HepG2 (cell line): ENCODE measurements around the gene GFER. TPM values are rescaled to one million over a fixed set of nuclear protein-coding genes. Genes with fewer than 3 reads are reported as not detected.

Experiments used
- NCOA5 ChIP-seq: sonication (generic); formaldehyde crosslinking; IDR thresholded peaks from 2 replicates; pipeline ENCODE4 v1.4.0; 2020; ENCODE audit warnings: missing genetic modification reagents
- PHF20 ChIP-seq: sonication (generic); formaldehyde crosslinking; IDR thresholded peaks from 2 replicates; pipeline ENCODE4 v1.5.0; 2020; ENCODE audit warnings: mild to moderate bottlenecking, missing genetic modification reagents
- POLR2AphosphoS2 ChIP-seq: IDR thresholded peaks from 2 replicates; pipeline ENCODE4 v1.6.1; 2011; ENCODE audit warnings: low read depth, low read length, improper control_type of control experiment
- PPARG ChIP-seq: conservative IDR thresholded peaks from 2 replicates; pipeline ENCODE4 v1.6.1; 2016; ENCODE audit warnings: missing biosample characterization, missing genetic modification reagents
- TAF15 ChIP-seq: fragments of 200-400 bp; formaldehyde crosslinking; IDR thresholded peaks from one replicate; pipeline ENCODE4 v1.6.1; 2018; ENCODE audit warnings: mild to moderate bottlenecking, low read depth, low read length; ENCODE audit not compliant: poor library complexity, severe bottlenecking
- ZBTB44 ChIP-seq: sonication (generic); formaldehyde crosslinking; IDR thresholded peaks from 2 replicates; pipeline ENCODE4 v1.4.0; 2020; ENCODE audit warnings: missing genetic modification reagents
- ZBTB49 ChIP-seq: sonication (generic); formaldehyde crosslinking; IDR thresholded peaks from 2 replicates; pipeline ENCODE4 v1.4.0; 2020; ENCODE audit warnings: missing genetic modification reagents, borderline replicate concordance
- ZNF138 ChIP-seq: sonication (generic); formaldehyde crosslinking; IDR thresholded peaks from 2 replicates; pipeline ENCODE4 v1.5.0; 2020; ENCODE audit warnings: mild to moderate bottlenecking, low read depth, missing genetic modification reagents
- ZNF382 ChIP-seq: sonication (generic); formaldehyde crosslinking; IDR thresholded peaks from 2 replicates; pipeline ENCODE4 v1.5.0; 2020; ENCODE audit warnings: missing genetic modification reagents, mild to moderate bottlenecking, borderline replicate concordance
- ZNF496 ChIP-seq: sonication (generic); formaldehyde crosslinking; IDR thresholded peaks from 2 replicates; pipeline ENCODE4 v1.8.1; 2023; ENCODE audit warnings: mild to moderate bottlenecking, moderate library complexity, missing genetic modification reagents; ENCODE audit not compliant: insufficient replicate concordance
- ZNF652 ChIP-seq: IDR thresholded peaks from 2 replicates; pipeline ENCODE4 v1.6.1; 2016; ENCODE audit warnings: low read depth, borderline replicate concordance
- ZNF772 ChIP-seq: sonication (generic); formaldehyde crosslinking; IDR thresholded peaks from 2 replicates; pipeline ENCODE4 v1.5.0; 2020; ENCODE audit warnings: mild to moderate bottlenecking, missing genetic modification reagents
- polyA plus RNA-seq, 8 experiments: library from polyadenylated mRNA; depleted of rRNA in 3 of 8; stranded (reverse) in 7 of 8; unstranded in 1 of 8; fragments of >200 nt; fragmentation: Illumina TruSeq in 4 of 8; extraction: Trizol in 4 of 8; gene quantifications; 2 replicates each; pipeline versions ENCODE4 v1.2.1 to v1.2.3, GENCODE V29; 2011 to 2016; ENCODE audit warnings: low read depth in 4 of 8, missing spikeins in 1 of 8, mixed read lengths in 1 of 8; ENCODE audit not compliant: insufficient read depth in 1 of 8
- total RNA-seq, 5 experiments: library from RNA; depleted of rRNA; stranded (reverse); fragments of >200 nt; fragmentation: Illumina TruSeq; extraction: Trizol; gene quantifications; 2 replicates each; pipeline ENCODE4 v1.2.3, GENCODE V29; 2016; ENCODE audit warnings: low read depth in 1 of 5
- TF ChIP-seq, protein P1 (sequence below): sonication (generic); formaldehyde crosslinking; IDR thresholded peaks from 2 replicates; pipeline ENCODE4 v1.5.1; 2020; ENCODE audit warnings: missing genetic modification reagents, mild to moderate bottlenecking, borderline replicate concordance
- TF ChIP-seq, protein P2 (sequence below): IDR thresholded peaks from 2 replicates; pipeline ENCODE4 v1.6.1; 2012; ENCODE audit warnings: low read length, improper control_type of control experiment
- TF ChIP-seq, protein P3 (sequence below): sonication (generic); formaldehyde crosslinking; IDR thresholded peaks from 2 replicates; pipeline ENCODE4 v1.5.0; 2020; ENCODE audit warnings: mild to moderate bottlenecking, missing genetic modification reagents, borderline replicate concordance

GFER gene
- total and polyA plus RNA-seq, 2 of the 13 experiments (the other 11 are each of a cell fraction or from before 2014, with no cell fraction given) = 28.6 to 71.7 TPM

- TF ChIP-seq, protein P1, sequence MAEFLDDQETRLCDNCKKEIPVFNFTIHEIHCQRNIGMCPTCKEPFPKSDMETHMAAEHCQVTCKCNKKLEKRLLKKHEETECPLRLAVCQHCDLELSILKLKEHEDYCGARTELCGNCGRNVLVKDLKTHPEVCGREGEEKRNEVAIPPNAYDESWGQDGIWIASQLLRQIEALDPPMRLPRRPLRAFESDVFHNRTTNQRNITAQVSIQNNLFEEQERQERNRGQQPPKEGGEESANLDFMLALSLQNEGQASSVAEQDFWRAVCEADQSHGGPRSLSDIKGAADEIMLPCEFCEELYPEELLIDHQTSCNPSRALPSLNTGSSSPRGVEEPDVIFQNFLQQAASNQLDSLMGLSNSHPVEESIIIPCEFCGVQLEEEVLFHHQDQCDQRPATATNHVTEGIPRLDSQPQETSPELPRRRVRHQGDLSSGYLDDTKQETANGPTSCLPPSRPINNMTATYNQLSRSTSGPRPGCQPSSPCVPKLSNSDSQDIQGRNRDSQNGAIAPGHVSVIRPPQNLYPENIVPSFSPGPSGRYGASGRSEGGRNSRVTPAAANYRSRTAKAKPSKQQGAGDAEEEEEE (CRISPR knock-in tag) = no peak
- TF ChIP-seq ZNF496 (CRISPR knock-in tag) (no peak), ZNF772 (no peak), ZNF382 (no peak), ZNF138 (CRISPR knock-in tag) (no peak), POLR2AphosphoS2 (no peak), PPARG (CRISPR knock-in tag) (peak; percentile 30; the same call in 1 of the 2 replicates), TAF15 (no peak), ZBTB49 (CRISPR knock-in tag) (peak; percentile 75; the same call in 1 of the 2 replicates), NCOA5 (CRISPR knock-in tag) (no peak), ZNF652 (CRISPR knock-in tag) (no peak), ZBTB44 (CRISPR knock-in tag) (no peak), PHF20 (CRISPR knock-in tag) (peak; percentile 86)
- TF ChIP-seq, protein P2, sequence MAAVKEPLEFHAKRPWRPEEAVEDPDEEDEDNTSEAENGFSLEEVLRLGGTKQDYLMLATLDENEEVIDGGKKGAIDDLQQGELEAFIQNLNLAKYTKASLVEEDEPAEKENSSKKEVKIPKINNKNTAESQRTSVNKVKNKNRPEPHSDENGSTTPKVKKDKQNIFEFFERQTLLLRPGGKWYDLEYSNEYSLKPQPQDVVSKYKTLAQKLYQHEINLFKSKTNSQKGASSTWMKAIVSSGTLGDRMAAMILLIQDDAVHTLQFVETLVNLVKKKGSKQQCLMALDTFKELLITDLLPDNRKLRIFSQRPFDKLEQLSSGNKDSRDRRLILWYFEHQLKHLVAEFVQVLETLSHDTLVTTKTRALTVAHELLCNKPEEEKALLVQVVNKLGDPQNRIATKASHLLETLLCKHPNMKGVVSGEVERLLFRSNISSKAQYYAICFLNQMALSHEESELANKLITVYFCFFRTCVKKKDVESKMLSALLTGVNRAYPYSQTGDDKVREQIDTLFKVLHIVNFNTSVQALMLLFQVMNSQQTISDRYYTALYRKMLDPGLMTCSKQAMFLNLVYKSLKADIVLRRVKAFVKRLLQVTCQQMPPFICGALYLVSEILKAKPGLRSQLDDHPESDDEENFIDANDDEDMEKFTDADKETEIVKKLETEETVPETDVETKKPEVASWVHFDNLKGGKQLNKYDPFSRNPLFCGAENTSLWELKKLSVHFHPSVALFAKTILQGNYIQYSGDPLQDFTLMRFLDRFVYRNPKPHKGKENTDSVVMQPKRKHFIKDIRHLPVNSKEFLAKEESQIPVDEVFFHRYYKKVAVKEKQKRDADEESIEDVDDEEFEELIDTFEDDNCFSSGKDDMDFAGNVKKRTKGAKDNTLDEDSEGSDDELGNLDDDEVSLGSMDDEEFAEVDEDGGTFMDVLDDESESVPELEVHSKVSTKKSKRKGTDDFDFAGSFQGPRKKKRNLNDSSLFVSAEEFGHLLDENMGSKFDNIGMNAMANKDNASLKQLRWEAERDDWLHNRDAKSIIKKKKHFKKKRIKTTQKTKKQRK = no peak
- TF ChIP-seq, protein P3, sequence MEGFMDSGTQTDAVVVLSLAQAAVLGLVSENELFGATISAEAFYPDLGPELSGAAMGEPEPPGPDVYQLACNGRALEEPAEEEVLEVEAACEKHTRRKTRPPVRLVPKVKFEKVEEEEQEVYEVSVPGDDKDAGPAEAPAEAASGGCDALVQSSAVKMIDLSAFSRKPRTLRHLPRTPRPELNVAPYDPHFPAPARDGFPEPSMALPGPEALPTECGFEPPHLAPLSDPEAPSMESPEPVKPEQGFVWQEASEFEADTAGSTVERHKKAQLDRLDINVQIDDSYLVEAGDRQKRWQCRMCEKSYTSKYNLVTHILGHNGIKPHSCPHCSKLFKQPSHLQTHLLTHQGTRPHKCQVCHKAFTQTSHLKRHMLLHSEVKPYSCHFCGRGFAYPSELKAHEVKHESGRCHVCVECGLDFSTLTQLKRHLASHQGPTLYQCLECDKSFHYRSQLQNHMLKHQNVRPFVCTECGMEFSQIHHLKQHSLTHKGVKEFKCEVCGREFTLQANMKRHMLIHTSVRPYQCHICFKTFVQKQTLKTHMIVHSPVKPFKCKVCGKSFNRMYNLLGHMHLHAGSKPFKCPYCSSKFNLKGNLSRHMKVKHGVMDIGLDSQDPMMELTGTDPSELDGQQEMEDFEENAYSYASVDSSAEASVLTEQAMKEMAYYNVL (CRISPR knock-in tag) = peak; percentile 28; the same call in 1 of the 2 replicates
- TF ChIP-seq, all 625 proteins: peak for 191
These were observed 26.0 kb downstream of the GFER start, which contains the start of gene ZNF598 (continued) for GRCh38 chr16:2009791-2010510.
